Stimulated activated CD4-positive, alpha-beta T cell treated with anti-CD3 and anti-CD28 coated beads, Interleukin-12 subunit alpha, Interleukin-12 subunit beta, amount 100 ng/mL, for 24 hours (primary cell): ENCODE data around the gene SPRR1A.
"Not testable (repeated sequence)": the region's sequence is repeated elsewhere in the genome, so short reads cannot be mapped to it uniquely, and the experiment has no call there.

Source experiments
- DNase-seq, 2 experiments: peaks; one replicate each; pipeline ENCODE4 v3.0.0-alpha.2; 2020; ENCODE audit warnings: low read depth in 2 of 2

The SPRR1A gene

GRCh38 chr1:152972196-152972886 lies 11.5 kb upstream of the SPRR1A start:
- DNase-seq = no peak

GRCh38 chr1:152976688-152977087 lies 7.2 kb upstream of the SPRR1A start:
- DNase-seq = no peak

GRCh38 chr1:152977614-152978013 lies 6.3 kb upstream of the SPRR1A start:
- no peak for DNase-seq

- no peak for DNase-seq
Observed at GRCh38 chr1:152980676-152981075, 3.2 kb upstream of the SPRR1A start.

GRCh38 chr1:152981146-152981871 lies 2.6 kb upstream of the SPRR1A start:
- no peak for DNase-seq

GRCh38 chr1:152982076-152982475 lies 1.8 kb upstream of the SPRR1A start:
- DNase-seq = no peak

GRCh38 chr1:152983234-152983633 lies 647 bp upstream of the SPRR1A start:
- DNase-seq = no peak

GRCh38 chr1:152986578-152986977 lies 2.7 kb downstream of the SPRR1A start:
- no peak for DNase-seq

- no peak for DNase-seq
Observed at GRCh38 chr1:152993186-152993585, 9.3 kb downstream of the SPRR1A start.

- no peak for DNase-seq
Observed at GRCh38 chr1:152995842-152996241, 12.0 kb downstream of the SPRR1A start.

- DNase-seq = no peak
Observed at GRCh38 chr1:152996633-152997400, 12.9 kb downstream of the SPRR1A start.

- no peak for DNase-seq
Observed at GRCh38 chr1:152997901-152998300, 14.0 kb downstream of the SPRR1A start.

- no peak for DNase-seq
Observed at GRCh38 chr1:152998476-152998875, 14.6 kb downstream of the SPRR1A start.

GRCh38 chr1:152999818-153000217 lies 15.9 kb downstream of the SPRR1A start:
- no peak for DNase-seq

GRCh38 chr1:153000294-153000693 lies 16.4 kb downstream of the SPRR1A start:
- DNase-seq = no peak

GRCh38 chr1:153001382-153001781 lies 17.5 kb downstream of the SPRR1A start, which contains the start of gene SPRR3:
Gene SPRR3, plus strand, starts transcription at chr1:153001749. Its CDS starts 1,272 bp downstream, at chr1:153003021.
- DNase-seq = no peak

GRCh38 chr1:153011235-153011758 lies 27.4 kb downstream of the SPRR1A start:
- DNase-seq = not testable (repeated sequence)

GRCh38 chr1:153021829-153022228 lies 37.9 kb downstream of the SPRR1A start:
- not testable (repeated sequence) for DNase-seq

- DNase-seq = not testable (repeated sequence)
Observed at GRCh38 chr1:153022340-153022739, 38.5 kb downstream of the SPRR1A start.

GRCh38 chr1:153023109-153023508 lies 39.2 kb downstream of the SPRR1A start:
- no peak for DNase-seq

GRCh38 chr1:153024413-153024812 lies 40.5 kb downstream of the SPRR1A start:
- no peak for DNase-seq

- DNase-seq = no peak
Observed at GRCh38 chr1:153025797-153026196, 41.9 kb downstream of the SPRR1A start.
